Measurements from ENCODE around the gene SCLT1. TPM values are rescaled to one million over a fixed set of nuclear protein-coding genes. Genes with fewer than 3 reads are reported as not detected.
"Not testable (repeated sequence)": the region's sequence is repeated elsewhere in the genome, so short reads cannot be mapped to it uniquely, and the experiment has no call there.

SCLT1 gene
- total RNA-seq, 1 experiment from 2014 or later: 15.9 TPM

DNA sequence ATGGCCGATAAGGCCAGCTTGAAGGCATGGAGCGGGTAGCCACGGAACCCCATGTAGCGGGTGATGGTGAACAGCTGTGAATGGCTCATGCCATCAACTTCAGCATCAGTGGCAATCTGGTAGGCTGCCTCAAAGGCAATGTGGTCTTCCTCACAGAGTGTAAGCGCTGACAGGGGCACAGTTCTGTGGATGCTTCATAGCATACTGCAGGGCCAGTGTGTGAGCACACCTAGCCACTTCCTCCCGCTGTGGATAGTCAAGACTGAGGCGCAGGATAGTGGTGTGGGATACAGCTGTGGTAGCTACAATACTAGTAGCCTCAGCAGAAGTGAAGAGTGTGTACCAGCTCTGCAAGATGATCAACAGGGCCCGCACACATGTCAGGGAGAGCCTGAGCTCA lies 43.1 kb upstream of the SCLT1 start:
- BruUV-seq (replicated peaks): no TSS peak
- H3K27me3 ChIP-seq (ENCODE audit: insufficient read depth, low read depth): no peaks in the 10 kb centered on the region
- no peak overlapping the region for H3K4me2 ChIP-seq
- ChIA-PET CTCF (no interaction called here), POLR2A (ENCODE audit: unreplicated experiment) (no interaction called here)
- H4K20me1 ChIP-seq (ENCODE audit: insufficient read depth): no peaks in the 10 kb centered on the region
- no peaks in the 10 kb centered on the region for H3K36me3 ChIP-seq (ENCODE audit: low read depth)
- H3K27ac ChIP-seq: no peak overlapping the region
- H3K9me3 ChIP-seq (ENCODE audit: insufficient read depth, low read depth): no peaks in the 10 kb centered on the region
- H3K79me2 ChIP-seq (ENCODE audit: low read depth): no peaks in the 10 kb centered on the region
- H3K4me3 ChIP-seq: no peak overlapping the region
- H3K4me1 ChIP-seq (replicated peaks; ENCODE audit: insufficient read depth): no peaks in the 10 kb centered on the region
- H3K9me2 ChIP-seq (ENCODE audit: insufficient read depth): no peaks in the 10 kb centered on the region
- TF ChIP-seq, protein P1, sequence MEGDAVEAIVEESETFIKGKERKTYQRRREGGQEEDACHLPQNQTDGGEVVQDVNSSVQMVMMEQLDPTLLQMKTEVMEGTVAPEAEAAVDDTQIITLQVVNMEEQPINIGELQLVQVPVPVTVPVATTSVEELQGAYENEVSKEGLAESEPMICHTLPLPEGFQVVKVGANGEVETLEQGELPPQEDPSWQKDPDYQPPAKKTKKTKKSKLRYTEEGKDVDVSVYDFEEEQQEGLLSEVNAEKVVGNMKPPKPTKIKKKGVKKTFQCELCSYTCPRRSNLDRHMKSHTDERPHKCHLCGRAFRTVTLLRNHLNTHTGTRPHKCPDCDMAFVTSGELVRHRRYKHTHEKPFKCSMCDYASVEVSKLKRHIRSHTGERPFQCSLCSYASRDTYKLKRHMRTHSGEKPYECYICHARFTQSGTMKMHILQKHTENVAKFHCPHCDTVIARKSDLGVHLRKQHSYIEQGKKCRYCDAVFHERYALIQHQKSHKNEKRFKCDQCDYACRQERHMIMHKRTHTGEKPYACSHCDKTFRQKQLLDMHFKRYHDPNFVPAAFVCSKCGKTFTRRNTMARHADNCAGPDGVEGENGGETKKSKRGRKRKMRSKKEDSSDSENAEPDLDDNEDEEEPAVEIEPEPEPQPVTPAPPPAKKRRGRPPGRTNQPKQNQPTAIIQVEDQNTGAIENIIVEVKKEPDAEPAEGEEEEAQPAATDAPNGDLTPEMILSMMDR (conservative IDR thresholded peaks at IDR 0.05): no peak
- TF ChIP-seq EZH2 (IDR thresholded peaks at IDR 0.05; ENCODE audit: low read depth): no peak
- H2AFZ ChIP-seq: no peak overlapping the region
- no peak for DNase-seq
- intact Hi-C loops (cut with micrococcal nuclease; ENCODE audit: unreplicated experiment): no loop called here
- no peaks in the 10 kb centered on the region for H3F3A ChIP-seq (ENCODE audit: insufficient read depth, low read depth)

DNA sequence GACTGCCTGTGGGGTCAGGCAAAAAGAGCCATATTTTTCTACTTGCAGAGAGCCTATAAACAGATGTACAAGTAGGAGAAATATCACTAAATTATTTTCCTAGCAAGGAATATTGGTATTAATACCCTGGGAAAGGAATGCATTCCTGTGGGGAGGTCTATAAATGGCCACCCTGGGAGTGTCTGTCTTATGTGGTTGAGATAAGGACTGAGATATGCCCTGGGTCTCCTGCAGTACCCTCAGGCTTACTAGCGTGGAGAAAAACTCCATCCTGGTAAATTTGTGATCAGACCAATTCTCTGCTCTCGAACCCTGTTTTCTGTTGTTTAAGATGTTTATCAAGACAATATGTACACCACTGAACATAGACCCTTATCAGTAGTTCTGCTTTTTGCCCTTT lies 38.0 kb upstream of the SCLT1 start:
- no peak for DNase-seq
- Histone ChIP-seq H3K4me1 (replicated peaks; ENCODE audit: insufficient read depth) (no peaks in the 10 kb centered on the region), H3K27ac (no peak overlapping the region), H3K9me2 (ENCODE audit: insufficient read depth) (no peaks in the 10 kb centered on the region), H3K79me2 (ENCODE audit: low read depth) (no peaks in the 10 kb centered on the region), H2AFZ (no peak overlapping the region), H3K9me3 (ENCODE audit: insufficient read depth, low read depth) (no peaks in the 10 kb centered on the region), H3F3A (ENCODE audit: insufficient read depth, low read depth) (no peaks in the 10 kb centered on the region), H3K27me3 (ENCODE audit: insufficient read depth, low read depth) (no peaks in the 10 kb centered on the region), H3K36me3 (ENCODE audit: low read depth) (no peaks in the 10 kb centered on the region), H3K4me3 (no peak overlapping the region), H3K4me2 (no peak overlapping the region), H4K20me1 (ENCODE audit: insufficient read depth) (no peaks in the 10 kb centered on the region)
- POLR2A ChIA-PET (ENCODE audit: unreplicated experiment): no interaction called here
- CTCF ChIA-PET: no interaction called here
- intact Hi-C loops (cut with micrococcal nuclease; ENCODE audit: unreplicated experiment): no loop called here
- BruUV-seq (replicated peaks): no TSS peak
- TF ChIP-seq, protein P1 (conservative IDR thresholded peaks at IDR 0.05): no peak
- TF ChIP-seq EZH2 (IDR thresholded peaks at IDR 0.05; ENCODE audit: low read depth): no peak

DNA sequence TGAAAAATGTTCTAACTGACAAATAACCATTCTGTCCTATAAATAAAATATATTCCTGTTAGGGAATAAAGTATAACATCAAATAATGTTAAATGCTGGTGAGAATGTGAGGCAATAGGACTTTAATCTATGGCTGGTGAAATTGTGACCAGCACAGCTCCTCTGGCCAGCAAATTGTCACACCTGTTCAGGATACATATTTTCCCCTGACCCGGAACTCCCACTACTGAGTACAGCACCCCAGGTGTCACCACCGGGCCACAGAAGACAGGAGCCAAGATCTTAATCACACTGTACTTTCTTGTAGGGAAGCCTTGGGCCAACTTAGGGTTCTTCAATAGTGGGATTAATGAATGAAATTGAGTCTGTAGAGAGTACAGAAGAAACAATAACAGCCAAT lies 35.8 kb upstream of the SCLT1 start:
- BruUV-seq (replicated peaks): no TSS peak

DNA sequence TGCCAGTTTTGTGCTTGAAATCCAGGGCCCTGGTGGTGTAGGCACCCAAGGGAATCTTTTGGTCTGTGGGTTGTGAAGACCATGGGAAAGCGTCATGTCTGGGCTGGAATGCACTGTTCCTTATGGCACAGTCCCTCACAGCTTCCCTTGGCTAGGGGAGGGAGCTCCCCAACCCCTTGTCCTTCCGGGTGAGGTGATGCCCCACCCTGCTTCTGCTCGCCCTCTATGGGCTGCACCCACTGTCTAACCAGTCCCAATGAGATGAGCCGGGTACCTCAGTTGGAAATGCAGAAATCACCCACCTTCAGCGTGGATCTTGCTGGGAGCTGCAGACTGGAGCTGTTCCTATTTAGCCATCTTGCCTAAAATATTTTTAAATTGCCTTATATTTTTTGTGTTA lies 33.3 kb upstream of the SCLT1 start:
- H2AFZ ChIP-seq; DNase-seq; H3K9me2 ChIP-seq (ENCODE audit: insufficient read depth); intact Hi-C loops (cut with micrococcal nuclease; ENCODE audit: unreplicated experiment); H3K4me3 ChIP-seq; H4K20me1 ChIP-seq (ENCODE audit: insufficient read depth); H3K36me3 ChIP-seq (ENCODE audit: low read depth); BruUV-seq (replicated peaks); H3K4me1 ChIP-seq (replicated peaks; ENCODE audit: insufficient read depth); H3K79me2 ChIP-seq (ENCODE audit: low read depth); POLR2A ChIA-PET (ENCODE audit: unreplicated experiment); H3K27me3 ChIP-seq (ENCODE audit: insufficient read depth, low read depth); H3K9me3 ChIP-seq (ENCODE audit: insufficient read depth, low read depth); H3F3A ChIP-seq (ENCODE audit: insufficient read depth, low read depth); H3K27ac ChIP-seq; CTCF ChIA-PET; H3K4me2 ChIP-seq: not testable (repeated sequence)

More for the DNA sequence above, 35.8 kb upstream of the SCLT1 start:
- no peaks in the 10 kb centered on the region for H4K20me1 ChIP-seq (ENCODE audit: insufficient read depth)
- intact Hi-C loops (cut with micrococcal nuclease; ENCODE audit: unreplicated experiment): no loop called here
- H3K4me3 ChIP-seq: no peak overlapping the region
- H2AFZ ChIP-seq: no peak overlapping the region
- H3K9me3 ChIP-seq (ENCODE audit: insufficient read depth, low read depth): no peaks in the 10 kb centered on the region
- no peaks in the 10 kb centered on the region for H3K9me2 ChIP-seq (ENCODE audit: insufficient read depth)
- ChIA-PET CTCF (no interaction called here), POLR2A (ENCODE audit: unreplicated experiment) (no interaction called here)
- H3K27ac ChIP-seq: no peak overlapping the region
- no peaks in the 10 kb centered on the region for H3F3A ChIP-seq (ENCODE audit: insufficient read depth, low read depth)
- H3K27me3 ChIP-seq (ENCODE audit: insufficient read depth, low read depth): no peaks in the 10 kb centered on the region
- H3K79me2 ChIP-seq (ENCODE audit: low read depth): no peaks in the 10 kb centered on the region
- H3K4me2 ChIP-seq: no peak overlapping the region
- no peak for DNase-seq
- no peaks in the 10 kb centered on the region for H3K36me3 ChIP-seq (ENCODE audit: low read depth)
- H3K4me1 ChIP-seq (replicated peaks; ENCODE audit: insufficient read depth): no peaks in the 10 kb centered on the region
- TF ChIP-seq, protein P1 (conservative IDR thresholded peaks at IDR 0.05): no peak
- no peak for TF ChIP-seq EZH2 (IDR thresholded peaks at IDR 0.05; ENCODE audit: low read depth)

Measured in PC-9 (cell line).